Left lung (tissue), 10 donors: ENCODE data around the gene PSME3IP1. TPM values are rescaled to one million over a fixed set of nuclear protein-coding genes. Genes with fewer than 3 reads are reported as not detected.
"Not testable (repeated sequence)": the region's sequence is repeated elsewhere in the genome, so short reads cannot be mapped to it uniquely, and the experiment has no call there.

Experiments used
- ATAC-seq: fragments of 200-7000 bp; cut with Tn5 transposase; one replicate; pipeline ENCODE4 v1.9.1; 2020; ENCODE audit warnings: moderate library complexity
- DNase-seq, 4 donors: peaks; one replicate each; pipeline ENCODE4 v3.0.0-alpha.2; 2013 to 2020
- H3K27ac ChIP-seq, 2 donors: fragments of 200-600 bp; sonication (generic) in 1 of 2; one replicate each; pipeline versions ENCODE4 v1.5.0 to v1.8.0; 2020 to 2021
- H3K27me3 ChIP-seq, 2 donors: fragments of 200-600 bp; sonication (generic) in 1 of 2; one replicate each; pipeline versions ENCODE4 v1.5.0 to v1.8.0; 2020 to 2021
- H3K36me3 ChIP-seq, 2 donors: fragments of 200-600 bp; sonication (generic) in 1 of 2; one replicate each; pipeline versions ENCODE4 v1.5.0 to v1.8.0; 2020 to 2021
- H3K4me1 ChIP-seq, 2 donors: fragments of 200-600 bp; one replicate each; pipeline ENCODE4 v1.8.0; 2021
- H3K4me3 ChIP-seq, 2 donors: fragments of 200-600 bp; sonication (generic) in 1 of 2; one replicate each; pipeline versions ENCODE4 v1.5.0 to v1.8.0; 2020 to 2021; ENCODE audit warnings: mild to moderate bottlenecking in 1 of 2
- H3K9me3 ChIP-seq, 2 donors: fragments of 200-600 bp; sonication (generic) in 1 of 2; one replicate each; pipeline versions ENCODE4 v1.5.0 to v1.8.0; 2020 to 2021
- CTCF ChIP-seq, 2 donors: fragments of 200-600 bp; sonication (generic) in 1 of 2; IDR thresholded peaks; one replicate each; pipeline versions ENCODE4 v1.5.0 to v1.8.0; 2021; ENCODE audit warnings: antibody characterized with exemption in 2 of 2
- intact Hi-C, 2 donors: fragments of 100-400 bp; cut with DNase I; formaldehyde crosslinking; loops; one replicate each; pipeline versions ENCODE4 v1.11.2 to v1.14.2; 2022
- polyA plus RNA-seq, 6 donors: library from polyadenylated mRNA; unstranded; fragments of 120-200 nt; gene quantifications; one replicate each; pipeline ENCODE4 v1.2.1, GENCODE V29; 2013; ENCODE audit not compliant: insufficient read length in 6 of 6
- total RNA-seq, 2 donors: library from RNA; stranded (reverse); fragmentation: NEBNext Ultra II Directional; extraction: Animal tissue kit (Norgen Biotek cat#: 25700); gene quantifications; one replicate each; pipeline ENCODE4 v1.2.1, GENCODE V29; 2021
- donor health status: DM: no; HTN: yes; CAD: no.
- donor health status: DM: no; HTN: no; CAD: no.

Gene PSME3IP1
- total and polyA plus RNA-seq, 8 donors = 53.1 to 123 (median 104) TPM

- Histone ChIP-seq H3K27ac (no peak overlapping the region), H3K36me3 (no peaks in the 10 kb centered on the region)
These were observed 5.3 kb upstream of the PSME3IP1 start for GRCh38 chr16:57191056-57191571.

DNA sequence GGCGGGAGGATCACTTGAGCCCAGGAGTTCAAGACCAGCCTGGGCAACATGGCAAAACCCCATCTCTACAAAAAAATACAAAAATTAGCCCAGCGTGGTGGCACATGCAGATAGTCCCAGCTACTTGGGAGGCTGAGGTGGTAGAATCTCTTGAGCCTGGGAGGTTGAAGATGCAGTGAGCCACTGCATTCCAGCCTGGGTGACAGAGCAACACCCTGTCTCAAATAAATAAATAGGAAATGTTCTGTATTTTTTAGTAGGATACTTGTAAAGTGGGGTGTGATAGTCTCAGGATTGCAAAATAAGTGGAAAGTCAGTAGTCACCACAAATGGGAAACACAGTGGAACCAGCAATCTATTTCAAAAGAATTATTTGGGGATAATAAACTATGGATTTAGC lies 4.3 kb upstream of the PSME3IP1 start:
- intact Hi-C loops = no loop called here
- Histone ChIP-seq H3K4me1 (peaks cover 0 to 66% of the 10 kb centered on the region in 2 donors), H3K4me3 (no peak overlapping the region), H3K9me3 (no peaks in the 10 kb centered on the region), H3K27me3 (no peaks in the 10 kb centered on the region), H3K27ac (peak overlapping the region in 1 of 2 donors; percentile 18), H3K36me3 (no peaks in the 10 kb centered on the region)
- DNase-seq (no peak), ATAC-seq (no peak)
- no peak for TF ChIP-seq CTCF (IDR thresholded peaks at IDR 0.05)

More at GRCh38 chr16:57191056-57191571, 5.3 kb upstream of the PSME3IP1 start:
- no peaks in the 10 kb centered on the region for H3K9me3 ChIP-seq
- DNase-seq = no peak
- H3K4me1 ChIP-seq = peaks cover 0 to 65% of the 10 kb centered on the region in 2 donors
- ATAC-seq = no peak
- intact Hi-C loops = no loop called here
- no peak overlapping the region for H3K4me3 ChIP-seq
- no peak for TF ChIP-seq CTCF (IDR thresholded peaks at IDR 0.05)
- no peaks in the 10 kb centered on the region for H3K27me3 ChIP-seq

DNA sequence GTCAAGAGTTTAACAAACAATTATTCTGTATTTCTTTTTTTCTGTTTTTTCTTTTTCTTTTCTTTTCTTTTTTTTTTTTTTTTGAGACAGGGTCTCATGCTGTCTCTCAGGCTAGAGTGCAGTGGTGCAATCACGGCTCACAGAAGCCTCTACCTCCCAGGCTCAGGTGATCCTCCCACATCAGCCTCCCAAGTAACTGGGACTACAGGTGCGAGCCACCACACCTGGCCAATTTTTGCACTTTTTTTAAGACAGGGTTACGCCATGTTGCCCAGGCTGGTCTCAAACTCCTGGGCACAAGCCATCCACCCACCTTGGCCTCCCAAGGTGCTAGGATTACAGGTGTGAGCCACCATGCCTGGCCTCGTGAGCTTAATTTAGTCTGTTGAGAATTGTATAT lies 3.7 kb upstream of the PSME3IP1 start:
- H3K27me3 ChIP-seq, intact Hi-C loops, DNase-seq, H3K9me3 ChIP-seq, ATAC-seq, H3K27ac ChIP-seq, H3K36me3 ChIP-seq, H3K4me3 ChIP-seq: not testable (repeated sequence)
- peaks cover 0 to 70% of the 10 kb centered on the region in 2 donors for H3K4me1 ChIP-seq

- H3K36me3 ChIP-seq = no peaks in the 10 kb centered on the region
- ATAC-seq (no peak), DNase-seq (no peak)
- no peak for TF ChIP-seq CTCF (IDR thresholded peaks at IDR 0.05)
- no peaks in the 10 kb centered on the region for H3K27me3 ChIP-seq
- no peaks in the 10 kb centered on the region for H3K9me3 ChIP-seq
- H3K4me3 ChIP-seq = no peak overlapping the region
- intact Hi-C loops = no loop called here
- no peak overlapping the region for H3K27ac ChIP-seq
- H3K4me1 ChIP-seq = peaks cover 0 to 70% of the 10 kb centered on the region in 2 donors
These were observed 2.8 kb upstream of the PSME3IP1 start for GRCh38 chr16:57188711-57189002.

DNA sequence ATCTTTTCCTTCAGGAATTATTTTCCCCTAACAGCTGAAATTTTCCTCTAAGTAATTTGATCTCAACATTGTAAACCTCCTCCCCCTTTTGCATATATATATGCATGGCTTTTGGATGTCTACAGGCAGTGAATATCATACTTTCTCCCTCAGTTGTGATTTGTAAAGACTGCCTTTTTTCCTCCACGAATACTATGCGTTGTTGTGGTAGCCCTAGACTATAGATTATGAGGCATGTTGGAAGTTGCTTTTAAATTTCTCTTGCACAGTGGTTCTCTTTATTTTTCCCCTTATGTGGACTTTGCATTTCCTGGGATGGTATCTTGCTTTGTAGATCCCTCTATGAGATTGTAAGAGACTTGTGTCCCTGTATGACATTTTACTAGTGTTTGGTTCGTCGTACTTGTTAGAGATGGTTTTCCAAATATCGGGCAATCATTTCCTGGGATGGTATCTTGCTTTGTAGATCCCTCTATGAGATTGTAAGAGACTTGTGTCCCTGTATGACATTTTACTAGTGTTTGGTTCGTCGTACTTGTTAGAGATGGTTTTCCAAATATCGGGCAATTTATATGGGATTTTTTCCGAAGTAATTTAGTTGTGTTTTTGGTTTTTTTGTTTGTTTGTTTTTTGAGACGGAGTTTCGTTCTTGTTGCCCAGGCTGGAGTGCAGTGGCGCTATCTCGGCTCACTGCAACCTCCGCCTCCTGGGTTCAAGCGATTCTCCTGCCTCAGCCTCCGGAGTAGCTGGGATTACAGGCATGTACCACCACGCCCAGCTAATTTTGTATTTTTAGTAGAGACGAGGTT lies 2.3 kb upstream of the PSME3IP1 start:
- H3K4me3 ChIP-seq = peak overlapping the region; percentile 87 to 95
- H3K4me1 ChIP-seq = peaks cover 0 to 70% of the 10 kb centered on the region in 2 donors
- peak overlapping the region; percentile 91 for H3K27ac ChIP-seq
- DNase-seq, H3K27me3 ChIP-seq, ATAC-seq, intact Hi-C loops, H3K36me3 ChIP-seq, H3K9me3 ChIP-seq: not testable (repeated sequence)

DNA sequence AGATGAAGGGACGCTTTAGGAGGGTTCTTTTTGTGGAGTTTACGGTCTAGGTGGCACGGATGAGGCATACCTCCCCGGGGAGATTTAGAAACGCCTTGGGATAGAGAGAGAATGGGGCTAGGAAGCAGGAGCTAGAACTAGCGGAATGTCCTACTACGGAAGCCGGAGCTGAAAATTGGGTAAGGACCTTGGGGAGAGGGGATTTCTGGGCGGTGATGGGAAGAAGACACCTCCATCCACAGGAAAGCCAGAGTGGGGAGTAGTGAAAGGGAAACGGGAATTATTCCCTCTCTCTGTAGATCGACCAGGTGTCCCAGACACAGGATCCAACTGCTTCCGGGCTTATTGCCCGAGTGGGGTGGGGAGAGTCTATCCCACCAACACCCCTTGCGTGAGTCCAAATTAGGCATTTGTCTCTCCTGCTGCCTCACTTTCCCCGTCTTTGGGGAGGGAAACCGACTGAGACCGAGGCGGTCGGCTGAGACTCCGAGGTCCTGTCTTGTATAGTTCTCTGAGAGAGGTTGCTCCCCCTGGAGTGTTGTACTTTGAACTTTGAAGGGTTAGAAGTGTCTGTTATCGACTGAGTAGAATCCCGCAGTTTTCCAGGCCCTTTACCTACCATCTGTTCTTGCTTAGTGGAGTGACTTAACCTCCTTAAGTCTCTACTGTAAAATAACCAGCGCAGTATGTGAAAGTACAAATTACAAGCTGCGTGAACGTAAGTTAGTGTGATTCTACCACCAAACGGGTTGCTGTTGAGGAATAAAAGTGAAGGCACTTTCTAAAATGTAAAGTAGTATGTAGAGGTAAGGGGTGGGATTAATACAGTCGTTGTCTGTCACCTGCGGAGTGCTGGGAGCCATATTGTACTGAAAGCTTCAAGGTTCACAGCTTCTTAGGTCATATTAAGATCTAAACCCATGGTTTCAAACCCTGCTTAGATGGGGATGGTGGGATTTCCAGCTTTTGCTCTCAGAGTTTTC lies 1.3 kb upstream of the PSME3IP1 start:
- intact Hi-C loops = no loop called here
- peak; percentile 10 for ATAC-seq

More for the DNA sequence above, 1.3 kb upstream of the PSME3IP1 start:
- no peaks in the 10 kb centered on the region for H3K9me3 ChIP-seq
- no peak for TF ChIP-seq CTCF (IDR thresholded peaks at IDR 0.05)
- peak overlapping the region; percentile 91 for H3K27ac ChIP-seq
- no peaks in the 10 kb centered on the region for H3K27me3 ChIP-seq
- peaks cover 0 to 66% of the 10 kb centered on the region in 2 donors for H3K4me1 ChIP-seq
- peak in 2 of 4 donors; percentile 36 to 45 for DNase-seq
- H3K4me3 ChIP-seq = peak overlapping the region; percentile 87 to 95
- no peaks in the 10 kb centered on the region for H3K36me3 ChIP-seq
